Neural progenitor cell (in vitro differentiated cells): ENCODE results near the gene MEP1A.

Experiments used
- CTCF ChIP-seq: fragments of 200-600 bp; sonication (generic); IDR thresholded peaks from 2 replicates; pipeline ENCODE4 v1.5.1; 2017; ENCODE audit warnings: antibody characterized with exemption, mild to moderate bottlenecking
- EZH2phosphoT487 ChIP-seq: fragments of 200-600 bp; sonication (generic); IDR thresholded peaks from 2 replicates; pipeline ENCODE4 v1.6.1; 2017; ENCODE audit warnings: antibody characterized with exemption

GRCh38 chr6:46745973-46746372 lies 47.2 kb upstream of the MEP1A start:
- no peak for TF ChIP-seq CTCF
- TF ChIP-seq EZH2phosphoT487 = no peak
